GM12891 (cell line): ENCODE results near the gene RGL3.

Source experiments
- POLR2A ChIP-seq: IDR thresholded peaks from 2 replicates; pipeline ENCODE4 v1.6.1; 2011; ENCODE audit warnings: low read depth, low read length, control low read depth
- POLR2AphosphoS5 ChIP-seq: IDR thresholded peaks from 2 replicates; pipeline ENCODE4 v1.6.1; 2011; ENCODE audit warnings: low read depth, low read length, control low read depth
- TAF1 ChIP-seq: IDR thresholded peaks from 2 replicates; pipeline ENCODE4 v1.6.1; 2011; ENCODE audit warnings: low read depth, low read length, control low read depth

DNA sequence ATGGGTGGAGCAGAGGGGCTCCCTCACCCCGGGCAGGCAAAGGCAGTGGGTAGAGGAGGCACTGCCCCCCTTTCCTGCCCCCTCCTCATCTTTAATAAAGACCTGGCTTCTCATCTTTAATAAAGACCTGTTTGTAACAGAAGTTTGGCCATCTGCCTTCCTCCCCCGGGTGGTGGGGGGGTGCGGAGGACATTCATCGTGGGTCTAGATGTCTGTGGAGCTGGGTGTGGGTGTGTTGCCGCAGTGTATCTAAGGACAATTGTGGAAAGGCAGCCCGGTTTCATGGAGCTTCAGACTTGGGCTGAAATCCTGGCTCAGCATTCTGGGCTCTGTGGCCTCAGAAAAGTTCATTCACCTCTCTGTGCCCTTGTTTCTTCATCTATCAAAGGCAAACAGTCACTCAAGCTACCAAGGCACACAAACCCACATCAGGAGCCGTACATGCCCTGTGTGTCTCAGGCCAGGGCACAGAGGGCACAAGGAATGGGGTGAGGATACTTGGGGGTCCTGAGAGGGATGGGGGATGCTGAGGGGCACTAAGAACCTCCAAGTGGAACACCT lies 53.5 kb downstream of the RGL3 start:
- TF ChIP-seq POLR2AphosphoS5 (no peak), POLR2A (no peak), TAF1 (no peak)
